Mucosa of rectum (tissue), 2 donors: ENCODE results near the gene CUL2.

Experiments used
- H3K27ac ChIP-seq, 2 donors: one replicate each; pipeline ENCODE4 v1.7.0; 2013; ENCODE audit warnings: inconsistent platforms in 2 of 2, low read depth in 2 of 2, low read length in 2 of 2
- H3K27me3 ChIP-seq, 2 donors: one replicate each; pipeline ENCODE4 v1.7.0; 2013; ENCODE audit warnings: low read length in 2 of 2; ENCODE audit not compliant: control insufficient read depth in 2 of 2, insufficient read depth in 2 of 2
- H3K36me3 ChIP-seq, 2 donors: one replicate each; pipeline ENCODE4 v1.7.0; 2013; ENCODE audit warnings: low read length in 2 of 2; ENCODE audit not compliant: control insufficient read depth in 2 of 2, insufficient read depth in 2 of 2
- H3K4me1 ChIP-seq, 2 donors: one replicate each; pipeline ENCODE4 v1.7.0; 2013; ENCODE audit warnings: low read length in 2 of 2, mild to moderate bottlenecking in 1 of 2; ENCODE audit not compliant: control insufficient read depth in 2 of 2, insufficient read depth in 2 of 2
- H3K4me3 ChIP-seq, 2 donors: one replicate each; pipeline ENCODE4 v1.7.0; 2013; ENCODE audit warnings: low read length in 2 of 2
- H3K9ac ChIP-seq, 2 donors: one replicate each; pipeline ENCODE4 v1.7.0; 2013; ENCODE audit warnings: low read length in 2 of 2, low read depth in 1 of 2, mild to moderate bottlenecking in 1 of 2
- H3K9me3 ChIP-seq, 2 donors: one replicate each; pipeline ENCODE4 v1.7.0; 2013; ENCODE audit warnings: low read length in 2 of 2; ENCODE audit not compliant: control insufficient read depth in 2 of 2
- donor health status: healthy.
- donor health status: Normal muscosa, but diverticular disease.

Gene CUL2

DNA sequence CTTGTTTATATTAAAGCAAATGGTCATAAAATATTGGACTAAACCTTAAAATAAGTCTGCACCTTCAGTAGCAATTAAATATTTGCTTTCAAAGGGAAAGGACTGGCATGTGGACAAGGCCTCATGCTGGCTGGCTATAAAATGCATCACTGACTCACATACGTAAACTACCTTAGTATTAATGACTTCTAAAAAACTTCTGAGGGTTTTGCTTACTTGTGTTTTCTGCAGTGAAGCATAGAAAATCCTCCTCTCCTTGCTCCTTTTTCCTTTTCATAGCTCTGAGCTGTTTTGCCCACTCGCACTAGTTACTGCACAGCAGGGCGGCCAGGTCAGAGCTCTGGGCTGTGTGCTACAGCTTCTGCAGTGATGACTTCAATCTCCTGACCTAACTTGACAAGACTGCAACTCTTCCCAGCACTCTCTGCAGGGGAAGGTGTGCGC, 82.3 kb downstream of the CUL2 start:
- no peak overlapping the region for H3K27ac ChIP-seq
- no peak overlapping the region for H3K9ac ChIP-seq
- peaks cover 14 to 22% of the 10 kb centered on the region in 2 donors for H3K36me3 ChIP-seq
- H3K9me3 ChIP-seq = no peaks in the 10 kb centered on the region
- H3K4me1 ChIP-seq = no peaks in the 10 kb centered on the region
- no peak overlapping the region for H3K4me3 ChIP-seq
- no peaks in the 10 kb centered on the region for H3K27me3 ChIP-seq

DNA sequence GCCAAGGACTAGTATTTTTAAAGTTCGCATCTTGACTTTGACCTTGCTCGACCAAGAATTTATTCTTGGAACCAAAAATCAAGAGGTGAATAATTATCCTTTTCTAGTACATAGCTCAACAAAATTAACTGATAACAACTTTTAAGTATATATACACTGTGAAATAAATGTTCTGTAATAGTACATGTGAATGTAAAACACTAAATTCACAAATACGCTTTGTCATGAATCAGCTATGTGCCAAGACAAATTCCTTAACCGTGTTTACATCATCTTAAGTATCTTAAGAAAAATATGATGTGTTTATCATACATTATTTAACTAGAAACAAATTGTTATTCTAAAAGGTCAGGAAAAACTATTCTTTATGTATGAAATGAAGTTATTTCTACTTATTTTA, 83.3 kb downstream of the CUL2 start:
- Histone ChIP-seq H3K9me3 (no peaks in the 10 kb centered on the region), H3K4me1 (no peaks in the 10 kb centered on the region), H3K27me3 (no peaks in the 10 kb centered on the region), H3K36me3 (peaks cover 11 to 22% of the 10 kb centered on the region in 2 donors), H3K9ac (no peak overlapping the region), H3K4me3 (no peak overlapping the region), H3K27ac (no peak overlapping the region)

DNA sequence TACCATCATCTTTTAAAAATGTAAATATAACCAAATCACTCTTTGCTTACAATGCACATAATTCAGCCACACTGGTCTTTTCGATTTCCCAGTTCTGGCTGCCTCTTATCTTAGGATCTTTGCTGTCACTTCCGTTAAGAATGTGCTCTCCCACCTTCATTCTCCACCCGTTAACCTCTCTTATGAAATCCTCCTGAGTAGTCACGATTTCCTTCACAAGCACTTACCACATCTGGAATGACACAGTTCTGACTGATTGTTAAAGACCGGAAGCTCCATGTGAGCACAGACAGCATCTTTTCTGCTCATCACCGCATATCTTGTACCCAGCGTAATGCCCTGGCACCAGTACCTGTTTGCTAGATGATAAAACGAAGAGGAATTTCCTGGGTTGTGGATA, 84.3 kb downstream of the CUL2 start:
- no peaks in the 10 kb centered on the region for H3K27me3 ChIP-seq
- H3K36me3 ChIP-seq = peaks cover 11 to 18% of the 10 kb centered on the region in 2 donors
- H3K4me3 ChIP-seq = no peak overlapping the region
- H3K27ac ChIP-seq = no peak overlapping the region
- no peak overlapping the region for H3K9ac ChIP-seq
- no peaks in the 10 kb centered on the region for H3K9me3 ChIP-seq
- H3K4me1 ChIP-seq = no peaks in the 10 kb centered on the region

DNA sequence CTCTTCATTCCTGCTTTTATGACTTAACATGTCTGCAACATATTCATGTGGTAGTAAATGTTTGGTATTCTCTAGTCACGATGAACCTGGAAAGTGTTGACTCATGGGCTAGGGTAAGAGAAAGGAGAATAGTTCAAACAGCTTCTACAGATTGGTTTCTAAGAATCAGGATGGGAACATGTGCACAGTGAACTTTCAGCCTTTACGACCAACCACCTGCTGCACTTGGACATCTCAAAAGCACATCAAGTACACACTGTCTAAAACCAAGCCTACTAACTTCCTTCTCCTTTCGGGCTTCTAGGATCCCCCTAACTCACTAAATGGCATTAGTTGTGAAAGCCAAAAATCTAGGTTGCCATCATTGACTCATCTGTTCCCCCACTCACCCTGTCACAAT, 85.5 kb downstream of the CUL2 start:
- Histone ChIP-seq H3K27me3 (no peaks in the 10 kb centered on the region), H3K9me3 (no peaks in the 10 kb centered on the region), H3K27ac (no peak overlapping the region), H3K9ac (no peak overlapping the region), H3K4me3 (no peak overlapping the region), H3K4me1 (no peaks in the 10 kb centered on the region), H3K36me3 (peaks cover 8 to 9% of the 10 kb centered on the region in 2 donors)

DNA sequence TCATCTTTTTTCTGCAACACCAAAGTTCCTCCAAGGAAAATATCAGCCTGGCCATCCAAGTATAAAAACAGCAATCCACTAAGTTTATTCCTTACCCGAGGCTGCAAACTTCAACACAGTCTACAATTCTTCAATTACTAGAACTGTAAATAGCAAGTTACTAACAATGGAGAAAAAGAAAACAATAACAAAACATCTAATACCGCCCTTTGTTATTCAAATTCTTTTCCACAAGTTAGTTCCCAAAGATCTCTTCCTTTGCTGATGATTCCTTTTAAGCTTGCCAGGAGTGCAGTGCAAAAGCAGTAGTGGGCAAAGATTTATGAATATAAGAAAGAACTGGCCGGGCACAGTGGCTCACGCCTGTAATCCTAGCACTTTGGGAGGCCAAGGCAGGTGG, 86.2 kb downstream of the CUL2 start:
- Histone ChIP-seq H3K36me3 (peaks cover 3 to 4% of the 10 kb centered on the region in 2 donors), H3K27ac (no peak overlapping the region), H3K9ac (no peak overlapping the region), H3K27me3 (no peaks in the 10 kb centered on the region), H3K4me1 (no peaks in the 10 kb centered on the region), H3K9me3 (no peaks in the 10 kb centered on the region), H3K4me3 (no peak overlapping the region)

DNA sequence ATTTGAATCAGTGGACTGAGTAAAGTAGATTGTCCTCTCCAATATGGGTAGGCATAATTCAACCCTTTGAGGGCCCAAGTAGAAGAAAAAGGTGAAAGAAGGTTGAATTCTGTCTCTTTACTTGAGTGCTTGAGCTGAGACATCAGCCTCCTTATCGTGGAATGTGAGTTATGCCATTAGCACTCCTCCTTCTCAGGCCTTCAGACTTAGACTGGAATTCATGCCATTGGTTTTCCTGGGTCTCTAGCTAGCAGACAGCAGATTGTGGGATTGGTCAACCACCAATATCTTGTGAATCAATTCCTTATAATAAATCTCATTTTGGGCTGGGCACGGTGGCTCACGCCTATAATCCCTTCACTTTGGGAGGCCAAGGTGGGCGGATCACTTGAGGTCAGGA, 89.2 kb downstream of the CUL2 start:
- Histone ChIP-seq H3K9ac (no peak overlapping the region), H3K27me3 (no peaks in the 10 kb centered on the region), H3K4me3 (no peak overlapping the region), H3K9me3 (no peaks in the 10 kb centered on the region), H3K36me3 (no peaks in the 10 kb centered on the region), H3K27ac (no peak overlapping the region), H3K4me1 (no peaks in the 10 kb centered on the region)

DNA sequence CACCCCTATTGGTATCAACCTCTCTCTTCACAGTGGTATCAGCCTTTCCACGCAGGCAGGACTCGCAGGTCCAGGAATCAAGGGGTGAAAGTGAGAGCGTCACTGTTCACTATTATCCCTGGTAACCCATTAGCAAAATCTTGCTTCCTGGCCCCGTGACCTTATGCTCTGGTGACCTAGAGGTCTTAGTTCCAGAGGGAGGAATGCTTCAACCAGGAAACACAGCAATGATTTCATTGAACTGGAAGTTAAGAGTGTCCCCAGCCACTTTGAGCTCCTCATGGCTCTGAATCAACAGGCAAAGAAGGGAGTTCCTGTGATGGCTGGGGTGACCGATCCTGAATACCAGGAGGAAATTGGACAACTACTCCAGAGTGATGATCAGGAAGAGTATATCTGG, 90.6 kb downstream of the CUL2 start:
- Histone ChIP-seq H3K36me3 (no peaks in the 10 kb centered on the region), H3K27ac (no peak overlapping the region), H3K27me3 (no peaks in the 10 kb centered on the region), H3K4me3 (no peak overlapping the region), H3K9me3 (no peaks in the 10 kb centered on the region), H3K4me1 (no peaks in the 10 kb centered on the region), H3K9ac (no peak overlapping the region)

DNA sequence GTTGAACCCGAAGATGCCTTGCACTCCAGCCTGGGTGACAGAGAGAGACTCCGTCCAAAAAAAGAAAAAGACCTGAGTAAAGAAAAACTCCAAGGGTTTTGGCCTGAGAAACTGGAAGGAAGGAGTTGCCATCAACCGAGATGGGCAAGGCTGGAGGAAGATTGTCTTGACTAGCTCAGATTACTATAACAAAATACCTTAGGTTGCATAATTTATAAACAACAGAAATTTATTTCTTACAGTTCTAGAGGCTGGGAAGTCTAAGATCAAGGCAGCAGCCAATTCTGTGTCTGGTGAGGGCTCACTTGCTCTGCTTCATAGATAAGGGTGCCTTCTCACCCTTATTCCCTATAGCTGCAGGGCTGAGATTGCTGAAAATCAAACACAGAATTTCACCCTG, 91.2 kb downstream of the CUL2 start:
- no peak overlapping the region for H3K27ac ChIP-seq
- no peaks in the 10 kb centered on the region for H3K27me3 ChIP-seq
- H3K9ac ChIP-seq = no peak overlapping the region
- no peak overlapping the region for H3K4me3 ChIP-seq
- no peaks in the 10 kb centered on the region for H3K36me3 ChIP-seq
- H3K4me1 ChIP-seq = no peaks in the 10 kb centered on the region
- no peaks in the 10 kb centered on the region for H3K9me3 ChIP-seq

DNA sequence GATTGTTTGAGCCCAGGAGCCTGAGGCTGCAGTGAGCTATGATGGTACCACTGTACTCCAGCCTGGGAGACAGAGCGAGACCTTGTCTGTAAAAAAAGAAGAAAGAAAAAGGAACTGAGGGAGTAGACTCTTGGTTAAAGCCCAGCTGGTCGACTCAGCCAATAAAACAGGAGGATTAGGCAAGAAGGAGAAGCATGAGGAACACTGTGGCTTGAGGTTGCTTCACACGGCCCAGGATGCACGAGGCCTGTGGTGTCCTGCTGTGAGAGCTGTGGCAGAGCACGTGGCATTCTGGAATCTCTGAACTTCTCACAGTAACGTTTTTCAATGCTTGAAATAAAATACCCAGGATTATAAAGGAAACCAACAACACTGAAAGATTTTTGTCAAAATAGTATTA, 93.3 kb downstream of the CUL2 start:
- H3K27me3 ChIP-seq = no peaks in the 10 kb centered on the region
- no peak overlapping the region for H3K9ac ChIP-seq
- H3K27ac ChIP-seq = no peak overlapping the region
- H3K4me3 ChIP-seq = no peak overlapping the region
- H3K4me1 ChIP-seq = no peaks in the 10 kb centered on the region
- no peaks in the 10 kb centered on the region for H3K9me3 ChIP-seq
- H3K36me3 ChIP-seq = no peaks in the 10 kb centered on the region

DNA sequence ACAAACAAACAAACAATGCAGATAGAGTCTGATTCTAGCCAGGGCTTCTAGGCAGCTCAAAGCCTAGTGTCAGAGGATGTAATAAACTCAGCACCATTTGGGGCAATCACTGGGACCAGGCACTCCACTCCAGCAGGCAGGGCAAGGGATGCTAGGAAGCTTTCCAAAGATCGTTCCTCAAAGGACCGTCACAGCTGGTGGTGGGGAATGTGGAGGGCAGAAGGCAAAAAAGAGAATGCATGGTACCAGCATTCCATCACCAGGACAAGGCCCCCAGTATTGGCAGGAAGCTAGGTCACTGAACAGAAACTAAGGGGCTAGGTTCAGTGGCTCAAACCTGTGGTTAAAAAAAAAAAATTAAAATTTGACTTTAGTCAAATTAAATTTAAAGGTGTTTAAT, 94.2 kb downstream of the CUL2 start:
- Histone ChIP-seq H3K9ac (no peak overlapping the region), H3K9me3 (no peaks in the 10 kb centered on the region), H3K4me1 (no peaks in the 10 kb centered on the region), H3K36me3 (no peaks in the 10 kb centered on the region), H3K27ac (no peak overlapping the region), H3K27me3 (no peaks in the 10 kb centered on the region), H3K4me3 (no peak overlapping the region)

DNA sequence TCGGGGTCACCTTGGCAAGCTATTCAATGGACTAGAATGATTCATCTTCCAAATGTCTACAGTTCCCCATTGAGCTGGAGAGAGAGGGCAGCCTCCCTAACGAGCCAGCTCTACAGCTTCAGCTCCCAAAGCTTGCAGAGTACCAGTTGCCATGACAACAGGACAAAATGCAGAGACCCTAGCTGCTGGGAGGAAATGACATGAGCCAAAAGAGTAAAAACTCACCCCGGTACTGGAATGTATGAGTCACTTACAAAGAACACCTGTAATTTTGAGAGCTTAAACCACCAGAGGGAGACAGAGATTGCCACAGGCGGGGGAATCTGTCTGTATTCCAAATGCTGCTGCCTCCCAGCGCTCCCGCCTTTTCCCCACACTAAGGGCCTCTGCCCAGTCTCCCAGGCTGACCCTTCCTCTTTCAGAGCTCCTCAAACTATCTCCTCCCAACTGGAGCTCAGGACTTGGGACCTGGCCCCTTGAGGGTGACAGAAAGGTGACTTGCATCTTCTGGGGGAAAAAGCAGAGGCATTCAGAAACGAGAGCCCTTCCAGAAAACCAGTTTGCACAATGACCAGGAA, 95.5 kb downstream of the CUL2 start:
- H3K9me3 ChIP-seq = no peaks in the 10 kb centered on the region
- no peak overlapping the region for H3K9ac ChIP-seq
- no peaks in the 10 kb centered on the region for H3K27me3 ChIP-seq
- H3K27ac ChIP-seq = no peak overlapping the region
- no peaks in the 10 kb centered on the region for H3K4me1 ChIP-seq
- no peak overlapping the region for H3K4me3 ChIP-seq
- no peaks in the 10 kb centered on the region for H3K36me3 ChIP-seq
